Measurements from ENCODE around the gene SULT2B1. TPM values are rescaled to one million over a fixed set of nuclear protein-coding genes. Genes with fewer than 3 reads are reported as not detected.

The SULT2B1 gene
- total and polyA plus RNA-seq, 2 donors, result 0.30 to 0.42 TPM

- Histone ChIP-seq H3K27ac (ENCODE audit: low read depth) (peak overlapping the region; percentile 95), H3K4me1 (ENCODE audit: insufficient read depth) (no peaks in the 10 kb centered on the region), H3K4me3 (ENCODE audit: low read depth, low read length) (peak overlapping the region; percentile 47), H3K36me3 (ENCODE audit: insufficient read depth) (no peaks in the 10 kb centered on the region)
- WGBS, result 8% methylated on average over 29 of the region's 29 CpGs
- peak; percentile 89 for DNase-seq (ENCODE audit: extremely low spot score)
These were observed 86.2 kb downstream of the SULT2B1 start for GRCh38 chr19:48637948-48638830.

GRCh38 chr19:48638831-48639381, 86.9 kb downstream of the SULT2B1 start:
- WGBS, result 78% methylated on average over 16 of the region's 16 CpGs
- Histone ChIP-seq H3K4me1 (ENCODE audit: insufficient read depth) (no peaks in the 10 kb centered on the region), H3K36me3 (ENCODE audit: insufficient read depth) (no peaks in the 10 kb centered on the region), H3K4me3 (ENCODE audit: low read depth, low read length) (no peak overlapping the region), H3K27ac (ENCODE audit: low read depth) (no peak overlapping the region)
- no peak for DNase-seq (ENCODE audit: extremely low spot score)

GRCh38 chr19:48639483-48640375, 87.8 kb downstream of the SULT2B1 start:
- WGBS, result 59% methylated on average over 33 of the region's 33 CpGs
- Histone ChIP-seq H3K4me1 (ENCODE audit: insufficient read depth) (no peaks in the 10 kb centered on the region), H3K36me3 (ENCODE audit: insufficient read depth) (no peaks in the 10 kb centered on the region), H3K4me3 (ENCODE audit: low read depth, low read length) (no peak overlapping the region), H3K27ac (ENCODE audit: low read depth) (no peak overlapping the region)
- DNase-seq (ENCODE audit: extremely low spot score), result no peak

- no peak overlapping the region for H3K27ac ChIP-seq (ENCODE audit: low read depth)
- no peaks in the 10 kb centered on the region for H3K4me1 ChIP-seq (ENCODE audit: insufficient read depth)
- no peak overlapping the region for H3K4me3 ChIP-seq (ENCODE audit: low read depth, low read length)
- DNase-seq (ENCODE audit: extremely low spot score), result no peak
- H3K36me3 ChIP-seq (ENCODE audit: insufficient read depth), result no peaks in the 10 kb centered on the region
- WGBS, result 95% methylated on average over 2 of the region's 2 CpGs
These were observed 89.9 kb downstream of the SULT2B1 start for GRCh38 chr19:48641850-48642249.

- H3K36me3 ChIP-seq (ENCODE audit: insufficient read depth), result no peaks in the 10 kb centered on the region
- no peak overlapping the region for H3K4me3 ChIP-seq (ENCODE audit: low read depth, low read length)
- DNase-seq (ENCODE audit: extremely low spot score), result no peak
- H3K27ac ChIP-seq (ENCODE audit: low read depth), result no peak overlapping the region
- no peaks in the 10 kb centered on the region for H3K4me1 ChIP-seq (ENCODE audit: insufficient read depth)
- WGBS, result 92% methylated on average over 5 of the region's 5 CpGs
These were observed 90.9 kb downstream of the SULT2B1 start for GRCh38 chr19:48642862-48643261.

- WGBS, result 70% methylated on average over 4 of the region's 4 CpGs
- Histone ChIP-seq H3K27ac (ENCODE audit: low read depth) (no peak overlapping the region), H3K36me3 (ENCODE audit: insufficient read depth) (no peaks in the 10 kb centered on the region), H3K4me1 (ENCODE audit: insufficient read depth) (no peaks in the 10 kb centered on the region), H3K4me3 (ENCODE audit: low read depth, low read length) (no peak overlapping the region)
- no peak for DNase-seq (ENCODE audit: extremely low spot score)
These were observed 92.4 kb downstream of the SULT2B1 start for GRCh38 chr19:48644355-48644754.

GRCh38 chr19:48644839-48645619, 93.1 kb downstream of the SULT2B1 start:
- peak overlapping the region; percentile 33 for H3K4me3 ChIP-seq (ENCODE audit: low read depth, low read length)
- H3K36me3 ChIP-seq (ENCODE audit: insufficient read depth), result no peaks in the 10 kb centered on the region
- DNase-seq (ENCODE audit: extremely low spot score), result no peak
- H3K27ac ChIP-seq (ENCODE audit: low read depth), result peak overlapping the region; percentile 64
- WGBS, result 4% methylated on average over 25 of the region's 25 CpGs
- H3K4me1 ChIP-seq (ENCODE audit: insufficient read depth), result no peaks in the 10 kb centered on the region

- no peak for DNase-seq (ENCODE audit: extremely low spot score)
- Histone ChIP-seq H3K4me3 (ENCODE audit: low read depth, low read length) (peak overlapping the region; percentile 33), H3K27ac (ENCODE audit: low read depth) (peak overlapping the region; percentile 64), H3K36me3 (ENCODE audit: insufficient read depth) (no peaks in the 10 kb centered on the region), H3K4me1 (ENCODE audit: insufficient read depth) (no peaks in the 10 kb centered on the region)
- 2% methylated on average over 6 of the region's 6 CpGs for WGBS
These were observed 93.6 kb downstream of the SULT2B1 start for GRCh38 chr19:48645620-48646000.

GRCh38 chr19:48646001-48646721, 94.2 kb downstream of the SULT2B1 start, which contains the start of gene CA11:
CA11 (minus strand) TSS chr19:48646187; CDS start chr19:48645632, 555 bp downstream.
- Histone ChIP-seq H3K36me3 (ENCODE audit: insufficient read depth) (no peaks in the 10 kb centered on the region), H3K4me1 (ENCODE audit: insufficient read depth) (no peaks in the 10 kb centered on the region), H3K27ac (ENCODE audit: low read depth) (peak within 1 kb of the TSS; percentile 64), H3K4me3 (ENCODE audit: low read depth, low read length) (peak within 1 kb of the TSS; percentile 33)
- under 1% methylated on average over 33 of the region's 33 CpGs for WGBS
- no peak for DNase-seq (ENCODE audit: extremely low spot score)

GRCh38 chr19:48646722-48647216, 94.8 kb downstream of the SULT2B1 start:
- no peaks in the 10 kb centered on the region for H3K4me1 ChIP-seq (ENCODE audit: insufficient read depth)
- WGBS, result 11% methylated on average over 8 of the region's 10 CpGs
- peak overlapping the region; percentile 33 for H3K4me3 ChIP-seq (ENCODE audit: low read depth, low read length)
- no peak for DNase-seq (ENCODE audit: extremely low spot score)
- no peak overlapping the region for H3K27ac ChIP-seq (ENCODE audit: low read depth)
- no peaks in the 10 kb centered on the region for H3K36me3 ChIP-seq (ENCODE audit: insufficient read depth)

- DNase-seq (ENCODE audit: extremely low spot score), result no peak
- H3K27ac ChIP-seq (ENCODE audit: low read depth), result no peak overlapping the region
- WGBS, result 73% methylated on average over 2 of the region's 2 CpGs
- no peaks in the 10 kb centered on the region for H3K4me1 ChIP-seq (ENCODE audit: insufficient read depth)
- no peaks in the 10 kb centered on the region for H3K36me3 ChIP-seq (ENCODE audit: insufficient read depth)
- no peak overlapping the region for H3K4me3 ChIP-seq (ENCODE audit: low read depth, low read length)
These were observed 96.2 kb downstream of the SULT2B1 start for GRCh38 chr19:48648134-48648533.
